Stimulated activated CD4-positive, alpha-beta T cell treated with anti-CD3 and anti-CD28 coated beads, Interleukin-15, amount 100 ng/mL, for 48 hours (primary cell): ENCODE measurements around the gene APIP.
"Not testable (repeated sequence)": the region's sequence is repeated elsewhere in the genome, so short reads cannot be mapped to it uniquely, and the experiment has no call there.

Experiments used
- DNase-seq, 2 donors: peaks; one replicate each; pipeline ENCODE4 v3.0.0-alpha.2; 2020; ENCODE audit warnings: low read depth in 2 of 2

The APIP gene

DNA sequence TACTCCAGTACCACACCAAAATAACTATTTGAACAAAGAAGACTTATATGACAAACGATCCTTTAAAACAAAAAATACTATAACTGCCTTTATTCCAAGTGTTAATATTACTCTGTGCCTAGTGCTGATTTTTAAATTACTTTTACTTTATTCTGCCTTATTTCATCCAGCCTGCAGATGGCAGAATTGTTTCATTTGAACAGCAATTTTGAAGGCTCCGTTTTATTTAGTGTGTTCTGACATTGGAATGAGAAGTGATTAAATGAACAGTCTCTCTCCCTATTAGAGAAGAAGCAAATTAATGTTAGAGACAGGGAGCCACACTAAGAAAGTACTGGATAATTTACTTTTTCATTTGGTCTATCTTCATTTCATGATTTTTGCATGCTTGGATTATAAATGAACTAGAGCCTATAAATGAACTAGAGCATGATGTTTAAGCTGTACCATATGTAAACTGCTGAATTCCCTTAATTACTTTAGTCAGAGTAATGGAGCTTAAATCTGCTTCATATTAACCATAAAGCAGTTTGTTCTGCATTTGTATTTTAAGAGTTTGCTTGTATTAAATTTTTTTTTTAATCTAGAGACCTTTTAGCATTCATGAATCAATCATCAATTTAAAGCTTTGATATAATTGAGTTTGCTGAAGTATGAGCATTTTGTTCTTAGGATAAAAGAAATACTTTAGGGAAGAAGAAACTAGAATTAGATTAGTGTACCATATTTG, 10.1 kb upstream of the APIP start:
- no peak for DNase-seq

DNA sequence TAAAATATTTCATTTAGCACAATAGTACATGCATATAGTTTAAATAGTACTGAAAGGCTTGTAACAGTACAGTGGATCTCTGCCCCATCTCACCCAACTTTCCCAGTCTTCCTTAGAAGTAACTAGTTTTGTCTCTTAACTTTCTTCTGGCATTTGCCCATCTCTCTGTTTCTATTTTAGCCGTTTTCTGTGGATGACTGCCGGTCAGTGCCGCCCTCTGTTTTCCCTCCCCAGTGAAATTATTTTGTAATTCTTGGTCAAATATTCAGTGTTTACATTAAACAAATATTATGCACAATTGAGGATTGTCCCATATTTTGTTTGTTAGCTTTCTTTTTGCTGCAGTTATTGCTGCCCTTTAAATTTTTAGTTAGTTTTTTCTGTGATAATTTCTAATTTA, 8.5 kb upstream of the APIP start:
- DNase-seq, result no peak

DNA sequence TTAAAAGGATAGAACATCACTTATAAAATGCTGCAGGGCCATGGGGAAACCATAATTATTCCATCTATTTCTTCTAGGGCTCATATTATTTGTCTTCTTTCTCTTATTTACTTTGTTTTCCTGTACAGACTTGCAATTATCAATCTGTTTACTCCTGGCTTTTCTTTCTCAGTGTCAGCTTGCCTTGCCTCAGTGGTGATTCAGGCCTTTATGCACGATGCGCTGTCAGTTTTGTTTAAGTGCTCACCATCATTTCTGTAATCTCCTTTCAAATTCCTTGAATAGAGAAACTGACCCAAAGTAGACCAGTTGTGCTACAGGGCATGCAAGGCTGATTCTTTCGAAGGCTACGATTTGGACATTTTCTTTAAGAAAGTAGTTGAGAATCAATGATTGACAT, 5.0 kb upstream of the APIP start:
- no peak for DNase-seq

DNA sequence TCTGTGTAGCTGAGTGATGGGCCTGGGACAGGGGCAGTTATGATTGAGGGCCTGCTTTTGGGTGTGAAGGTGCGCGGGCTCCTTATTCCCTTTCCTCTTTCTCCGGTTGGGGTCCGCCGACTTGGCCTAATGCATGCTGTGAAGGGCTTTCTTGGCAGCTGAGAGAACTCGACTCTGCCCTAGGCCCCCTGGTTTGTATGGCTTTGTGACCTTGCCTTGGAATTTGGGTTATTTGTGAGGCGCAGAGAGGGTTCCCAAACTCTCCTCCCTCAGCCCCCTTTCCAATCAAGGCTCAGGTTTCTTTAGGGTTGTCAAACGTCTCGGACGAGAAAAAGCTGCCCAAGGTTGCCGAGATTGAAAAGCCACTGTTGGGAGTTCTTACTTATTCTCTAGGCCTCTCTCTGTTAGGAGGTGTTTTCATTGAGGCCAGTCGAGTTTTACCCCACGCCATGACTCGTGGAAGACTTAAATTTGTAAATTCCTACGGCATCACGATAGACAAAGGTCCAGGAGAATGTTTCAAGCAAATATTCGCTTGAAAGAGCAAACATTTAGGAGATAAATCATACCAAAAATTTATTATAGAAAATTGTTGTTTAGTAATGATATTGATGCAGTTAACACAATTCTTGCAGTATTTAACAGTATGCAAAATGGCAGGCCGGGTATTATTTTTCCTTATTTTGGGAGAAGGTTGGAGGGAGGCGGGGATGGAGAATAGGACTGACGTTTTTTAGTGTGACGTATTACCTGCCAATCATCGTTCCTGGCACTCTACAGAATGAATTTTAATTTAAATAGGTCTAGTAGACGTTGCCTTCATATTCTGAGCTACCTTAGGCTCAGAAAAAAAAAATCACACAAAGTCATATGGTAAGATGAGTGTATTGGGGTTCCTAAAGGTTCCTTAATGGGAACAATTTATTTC, 928 bp upstream of the APIP start:
- DNase-seq, result no peak

DNA sequence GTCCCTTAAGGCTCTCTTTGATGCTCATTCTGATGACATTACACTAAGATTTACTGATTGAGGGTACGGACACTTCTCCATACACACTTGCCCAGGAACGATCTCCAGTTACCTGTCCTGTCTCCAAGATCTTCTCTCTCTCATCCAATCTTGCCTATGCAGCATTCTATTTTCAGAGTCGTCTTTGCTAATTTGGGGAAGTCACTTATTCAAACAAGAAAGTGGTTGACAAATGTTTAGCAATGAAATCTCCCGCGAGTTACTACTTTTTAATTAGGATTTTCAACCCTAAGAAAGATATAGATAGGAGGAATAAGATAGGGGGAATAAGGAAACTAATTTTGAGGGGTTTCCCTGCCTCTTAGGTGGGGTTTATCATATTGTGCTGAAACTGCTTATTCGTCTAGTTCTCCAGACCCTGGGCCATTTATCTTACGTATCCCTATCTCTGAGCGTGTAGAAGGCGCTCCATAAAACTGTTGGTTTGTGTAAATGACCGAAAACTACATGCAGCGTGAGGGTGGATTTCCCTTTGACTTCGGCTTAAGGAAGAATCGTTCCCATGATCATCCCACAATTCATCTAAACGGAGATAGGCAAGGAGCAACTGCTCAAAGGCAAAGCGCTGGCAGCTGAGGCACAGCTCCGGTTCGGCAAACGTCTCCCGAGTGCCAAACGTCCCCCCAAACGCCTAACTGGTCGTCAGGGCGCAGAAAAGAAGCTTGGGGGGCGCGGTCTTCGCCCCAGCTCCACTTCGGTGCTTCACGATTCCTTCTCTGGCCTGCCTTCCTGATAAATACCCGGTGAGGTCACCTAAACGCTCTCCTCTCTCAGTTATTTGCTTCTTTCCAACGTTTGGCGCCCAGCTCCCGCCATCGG, 804 bp downstream of the APIP start:
- no peak for DNase-seq

DNA sequence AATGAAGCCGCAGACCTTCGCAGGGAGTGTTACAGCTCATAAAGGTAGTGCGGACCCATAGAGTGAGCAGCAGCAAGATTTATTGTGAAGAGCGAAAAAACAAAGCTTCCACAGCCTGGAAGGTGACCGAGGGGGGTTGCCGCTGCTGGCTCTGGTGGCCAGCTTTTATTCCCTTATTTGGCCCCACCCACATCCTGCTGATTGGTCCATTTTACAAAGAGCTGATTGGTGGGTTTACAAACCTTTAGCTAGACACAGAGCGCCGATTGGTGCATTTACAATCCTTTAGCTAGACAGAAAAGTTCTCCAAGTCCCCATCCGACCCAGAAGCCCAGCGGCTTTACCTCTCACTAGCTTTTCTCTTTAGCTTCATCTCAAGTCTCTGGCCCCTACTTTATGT, 2.6 kb downstream of the APIP start:
- DNase-seq, result not testable (repeated sequence)

DNA sequence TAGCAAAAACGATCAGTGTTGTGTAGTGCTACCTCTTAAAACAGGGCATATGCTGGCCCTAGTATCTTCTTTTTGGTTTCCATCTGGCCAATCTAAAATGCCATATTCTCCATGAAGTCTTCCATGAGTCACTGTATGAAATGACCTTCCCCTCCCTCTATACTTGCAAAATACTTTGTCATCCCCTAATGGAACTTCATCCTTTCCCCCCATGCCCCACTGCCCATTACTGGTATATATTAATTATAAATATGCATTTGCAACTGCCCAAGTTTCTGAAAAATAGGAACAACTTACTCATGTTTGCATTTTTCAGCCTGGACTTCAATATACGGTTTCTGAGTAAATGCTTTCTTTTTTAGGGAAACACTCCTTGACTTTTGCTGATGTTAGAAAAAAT, 4.5 kb downstream of the APIP start:
- no peak for DNase-seq

DNA sequence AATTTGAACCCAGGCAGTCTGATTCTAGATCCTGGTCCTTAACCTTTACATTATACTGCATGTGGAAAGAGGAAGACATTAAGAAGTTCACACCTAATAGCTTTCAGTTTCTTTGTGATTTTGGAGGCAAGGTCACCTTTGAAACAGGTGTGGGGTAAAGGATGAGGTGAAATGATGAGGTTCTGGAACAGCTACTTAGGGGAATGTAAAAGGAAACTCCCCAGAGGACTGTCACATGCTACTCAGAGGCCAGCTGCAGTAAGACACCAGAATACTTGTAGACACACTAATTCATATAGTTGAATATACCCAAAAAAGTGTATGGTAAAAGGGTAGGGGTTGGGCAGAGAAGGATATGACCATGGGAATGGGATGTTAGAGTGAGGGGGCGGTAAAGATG, 5.4 kb downstream of the APIP start:
- no peak for DNase-seq

DNA sequence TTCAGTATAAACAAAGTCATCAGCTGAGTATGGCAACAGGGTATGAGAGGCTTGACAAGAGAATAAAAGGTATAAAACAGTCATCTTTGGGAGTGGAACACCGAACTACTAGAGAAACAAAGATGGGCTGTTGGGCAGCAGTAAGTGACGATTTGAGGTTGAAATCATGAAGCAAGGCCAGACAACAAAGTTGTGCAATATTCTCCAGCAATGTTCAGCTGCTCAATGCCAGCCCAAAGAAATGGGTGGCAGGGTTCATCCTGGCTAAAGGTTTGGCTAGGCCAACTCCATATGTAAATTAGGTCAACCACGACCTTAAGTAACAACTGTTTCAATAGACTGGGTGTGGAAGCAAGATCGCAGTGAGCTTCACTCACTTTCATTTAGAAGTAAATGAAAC, 6.2 kb downstream of the APIP start:
- DNase-seq, result no peak

DNA sequence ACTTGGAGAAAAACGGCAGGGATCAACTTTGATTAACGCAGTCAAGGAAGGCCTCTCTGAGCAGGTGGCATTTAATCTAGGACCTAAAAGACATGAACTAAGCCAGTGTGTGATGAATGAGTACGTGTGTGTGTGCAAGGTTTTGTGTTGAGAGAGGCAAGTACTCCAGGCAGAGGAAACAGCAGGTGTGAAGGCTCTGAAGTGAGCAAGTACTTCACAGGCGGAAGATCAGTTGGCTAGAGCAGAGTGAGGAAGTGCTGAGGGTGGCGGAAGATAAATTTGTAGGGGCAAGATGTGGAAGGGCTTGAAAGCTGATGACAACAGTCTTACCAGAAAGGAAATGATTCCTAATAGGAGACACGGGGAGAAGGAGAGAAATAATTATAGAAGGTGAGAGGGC, 6.8 kb downstream of the APIP start:
- DNase-seq, result no peak

DNA sequence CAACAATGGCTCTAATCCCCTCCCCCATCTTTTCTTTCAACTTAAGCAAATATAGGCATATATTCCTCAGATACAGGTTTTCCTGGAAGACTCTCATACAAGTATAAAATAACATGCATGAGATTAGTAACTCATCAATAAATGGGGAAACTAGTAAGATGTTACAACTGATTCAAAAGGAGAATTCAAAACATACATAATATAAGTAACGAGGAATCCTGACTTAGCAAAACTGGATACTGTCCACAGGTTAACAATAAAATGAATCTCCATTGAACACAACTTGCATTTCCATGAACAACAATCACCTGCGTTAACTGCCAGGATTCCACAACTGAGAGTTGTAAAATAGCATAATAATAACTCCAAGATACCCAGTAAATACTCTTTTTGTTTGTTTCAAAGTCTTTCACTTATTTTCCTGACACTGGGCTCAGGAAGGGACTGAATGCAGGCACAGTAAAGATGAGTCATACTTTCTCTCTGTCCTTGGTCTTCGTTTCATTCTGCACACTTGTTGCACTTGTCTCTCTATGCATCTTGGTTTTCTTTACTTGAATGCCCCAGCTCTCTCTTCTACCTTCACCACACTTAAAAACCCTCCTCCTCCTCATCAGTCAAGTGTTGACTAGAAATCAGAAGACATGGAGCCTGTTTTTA, 8.1 kb downstream of the APIP start:
- no peak for DNase-seq

DNA sequence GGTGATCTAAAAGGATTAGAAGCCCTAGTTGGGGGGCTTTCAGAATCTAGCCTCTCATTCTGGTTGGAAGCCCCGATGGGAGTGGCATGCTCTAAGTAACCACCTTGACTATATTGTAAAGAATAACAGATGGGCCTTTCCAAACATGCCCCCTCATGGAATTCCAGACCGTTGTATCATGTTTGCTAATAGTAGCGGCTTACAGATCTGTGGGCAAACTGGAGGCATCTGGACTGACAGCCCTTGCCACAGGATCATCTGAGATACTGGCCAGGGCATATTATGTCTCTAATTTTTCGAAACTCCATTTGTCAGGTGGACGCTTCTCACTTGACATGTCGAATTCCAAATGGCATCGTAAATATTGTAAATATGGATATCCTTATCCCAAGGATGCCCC, 10.5 kb downstream of the APIP start:
- DNase-seq, result no peak

DNA sequence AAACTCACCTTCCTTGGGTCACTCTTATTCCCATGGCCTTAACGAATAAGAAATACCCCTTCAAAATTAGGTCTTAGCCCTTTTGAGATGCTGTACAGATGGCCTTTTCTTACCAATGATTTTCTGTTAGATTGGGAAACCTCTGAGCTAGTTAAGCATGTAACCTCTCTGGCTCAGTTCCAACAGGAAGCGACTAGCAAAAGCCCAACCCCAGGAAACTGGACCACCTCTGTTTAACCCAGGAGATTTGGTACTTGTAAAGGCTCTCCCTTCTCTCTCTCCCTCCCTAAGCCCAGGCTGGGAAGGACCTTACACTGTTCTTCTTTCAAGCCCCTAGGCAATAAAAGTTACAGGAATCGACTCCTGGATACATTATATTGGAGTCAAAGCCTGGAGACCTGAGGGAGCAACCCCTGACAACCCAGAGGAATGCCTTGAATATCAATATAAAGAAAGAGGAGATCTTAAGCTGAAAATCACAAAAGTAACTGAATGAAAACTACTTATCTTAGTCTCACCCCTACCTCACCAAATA, 11.7 kb downstream of the APIP start:
- DNase-seq, result no peak

DNA sequence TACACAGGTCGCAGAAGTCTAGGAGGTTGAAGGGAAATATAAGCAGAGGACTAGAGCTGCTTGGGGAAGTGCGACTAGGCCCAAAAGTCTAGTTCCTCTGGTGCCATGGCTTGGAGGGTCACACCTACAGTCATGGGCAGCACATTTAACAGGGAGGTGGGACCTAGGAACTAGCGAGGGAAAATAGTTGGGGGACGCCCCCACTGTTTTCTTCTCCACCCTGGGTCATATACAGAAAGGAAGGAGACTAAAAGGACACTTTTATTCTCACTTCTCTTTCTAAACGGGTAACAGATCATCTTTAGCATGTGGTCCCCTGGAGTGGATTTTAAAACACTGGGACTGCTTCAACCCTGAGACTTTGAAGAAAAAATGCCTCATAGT, 16.6 kb downstream of the APIP start:
- DNase-seq, result no peak

DNA sequence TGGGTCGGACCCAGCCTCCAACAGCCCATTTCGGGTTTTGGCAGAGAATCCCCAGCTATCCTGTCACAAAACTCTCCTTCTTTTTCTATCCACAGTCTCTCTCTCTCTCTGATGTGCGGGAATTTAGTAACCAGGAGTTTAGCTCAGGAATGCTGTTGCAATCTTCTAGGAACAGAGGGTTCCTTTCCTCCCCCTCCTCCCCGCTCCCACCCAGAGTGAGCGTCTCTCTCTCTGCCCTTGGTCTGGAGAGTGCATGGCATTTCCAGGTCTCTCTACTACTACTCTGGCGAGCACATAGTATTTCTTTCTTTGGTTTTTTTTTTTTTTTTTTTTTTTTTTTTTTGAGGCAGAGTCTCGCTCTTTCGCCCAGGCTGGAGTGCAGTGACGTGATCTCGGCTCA, 17.7 kb downstream of the APIP start:
- no peak for DNase-seq

DNA sequence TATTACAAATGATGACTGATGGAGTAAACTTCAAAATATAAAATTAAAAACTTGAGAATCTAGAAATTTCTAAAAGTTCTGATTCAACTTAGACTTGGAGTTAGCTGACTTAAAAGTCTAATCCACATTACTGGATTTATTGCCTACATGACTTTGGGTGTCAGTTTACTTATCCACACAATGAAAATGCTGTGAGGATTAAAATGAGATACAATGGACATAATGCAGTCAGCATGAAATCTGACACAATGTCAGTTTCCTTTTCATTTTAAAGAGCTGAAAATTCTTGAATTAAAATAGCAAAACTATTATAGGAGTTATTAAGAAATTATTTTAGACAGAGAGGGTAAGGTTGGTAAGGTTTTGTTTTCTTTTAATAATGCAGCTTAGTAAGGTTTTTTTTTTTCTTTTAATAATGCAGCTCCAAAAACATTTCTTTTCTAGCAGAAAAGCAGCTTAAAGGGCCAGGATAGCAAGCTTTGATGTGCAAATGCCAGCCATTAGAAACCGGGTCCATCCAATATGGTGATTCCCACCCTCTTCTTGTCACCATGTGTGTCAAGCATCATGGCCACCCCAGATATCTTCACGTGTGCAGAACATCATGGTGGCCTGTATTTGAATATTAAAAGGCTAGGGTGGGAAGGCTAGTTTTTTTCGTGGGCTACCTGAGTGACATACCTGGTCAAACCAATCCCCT, 18.9 kb downstream of the APIP start:
- no peak for DNase-seq

DNA sequence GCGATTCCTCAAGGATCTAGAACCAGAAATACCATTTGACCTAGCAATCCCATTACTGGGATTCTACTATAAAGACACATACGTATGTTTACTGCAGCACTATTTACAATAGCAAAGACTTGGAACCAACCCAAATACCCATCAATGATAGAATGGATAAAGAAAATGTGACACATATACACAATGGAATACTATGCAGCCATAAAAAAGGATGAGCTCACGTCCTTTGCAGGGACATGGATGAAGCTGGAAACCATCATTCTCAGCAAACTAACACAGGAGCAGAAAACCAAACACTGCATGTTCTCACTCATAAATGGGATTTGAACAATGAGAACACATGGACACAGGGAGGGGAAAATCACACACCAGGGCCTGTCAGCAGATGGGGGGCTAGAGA, 20.0 kb downstream of the APIP start:
- DNase-seq, result not testable (repeated sequence)

DNA sequence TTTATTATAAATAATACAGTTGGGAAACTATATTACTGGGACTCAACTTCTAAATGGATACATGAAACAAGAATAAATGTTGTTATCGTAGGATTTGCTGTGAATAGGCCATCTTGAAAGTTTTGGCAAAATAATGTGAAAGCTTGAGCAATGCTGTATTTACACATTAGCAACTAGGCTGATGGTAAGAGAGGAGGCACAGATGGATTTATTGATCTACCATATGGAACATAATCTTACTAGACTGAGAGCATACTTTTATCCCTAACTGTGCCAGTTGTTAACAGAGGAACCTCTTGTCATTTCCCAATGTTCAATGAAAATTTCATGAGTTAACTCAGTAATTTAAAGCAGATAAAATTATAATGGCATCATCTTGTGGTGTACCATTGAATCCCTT, 22.8 kb downstream of the APIP start:
- DNase-seq, result no peak

DNA sequence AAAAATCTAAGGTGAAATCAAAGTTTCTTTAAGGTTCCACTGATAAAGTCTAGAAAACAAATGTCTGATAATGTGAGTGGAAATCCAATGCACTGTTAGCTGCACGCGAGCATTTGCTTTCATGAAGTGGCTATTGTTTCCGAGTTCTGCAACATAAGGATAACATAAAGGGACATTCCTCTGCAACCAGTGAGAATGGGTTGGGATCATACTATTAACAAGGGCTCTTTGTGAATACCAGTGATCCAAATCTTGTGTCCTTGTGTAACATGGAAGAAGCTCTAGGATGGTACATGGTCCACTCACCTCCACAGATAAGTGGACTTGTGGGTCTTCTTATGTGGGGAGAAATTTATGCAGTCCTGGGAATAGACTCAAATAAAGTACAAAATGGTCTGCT, 24.6 kb downstream of the APIP start:
- DNase-seq, result no peak

DNA sequence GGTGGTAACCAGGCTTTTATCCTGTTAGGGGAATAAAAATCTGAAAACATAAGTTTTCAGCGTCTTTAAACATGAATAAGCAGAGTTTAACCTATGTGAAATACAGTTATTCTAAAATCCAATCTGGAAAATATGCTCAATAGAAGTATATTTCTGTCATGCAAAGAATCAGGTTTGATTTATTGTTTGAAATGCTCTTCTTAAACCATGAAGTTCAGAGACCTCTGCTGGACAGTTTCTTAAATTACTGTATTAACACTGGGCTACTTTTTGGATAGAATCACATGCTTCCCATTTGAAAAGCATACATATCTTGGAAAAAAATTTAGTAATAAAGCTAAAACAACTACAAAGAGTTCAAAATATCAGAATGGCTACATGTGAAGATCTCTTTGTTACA, 25.4 kb downstream of the APIP start:
- no peak for DNase-seq

DNA sequence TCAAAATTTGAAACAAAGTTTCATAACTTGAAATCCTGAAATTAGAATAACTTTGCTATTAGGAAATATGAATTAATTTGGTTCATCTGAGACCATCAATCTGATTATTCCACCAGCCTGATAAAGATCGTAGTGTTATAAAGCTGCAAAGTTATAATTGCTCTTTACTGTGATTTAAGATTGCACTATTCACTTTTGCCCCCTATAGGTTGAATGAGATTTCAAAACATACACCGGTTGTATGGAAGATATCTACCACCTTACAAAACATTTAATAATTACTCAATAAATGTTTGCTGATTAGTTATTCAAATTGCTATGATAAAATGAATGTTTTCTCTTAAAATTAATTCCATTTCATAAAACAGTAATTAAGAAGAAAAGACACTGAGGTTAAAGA, 26.1 kb downstream of the APIP start:
- no peak for DNase-seq
